ENCODE data around the gene MSI2.

MSI2 gene

DNA sequence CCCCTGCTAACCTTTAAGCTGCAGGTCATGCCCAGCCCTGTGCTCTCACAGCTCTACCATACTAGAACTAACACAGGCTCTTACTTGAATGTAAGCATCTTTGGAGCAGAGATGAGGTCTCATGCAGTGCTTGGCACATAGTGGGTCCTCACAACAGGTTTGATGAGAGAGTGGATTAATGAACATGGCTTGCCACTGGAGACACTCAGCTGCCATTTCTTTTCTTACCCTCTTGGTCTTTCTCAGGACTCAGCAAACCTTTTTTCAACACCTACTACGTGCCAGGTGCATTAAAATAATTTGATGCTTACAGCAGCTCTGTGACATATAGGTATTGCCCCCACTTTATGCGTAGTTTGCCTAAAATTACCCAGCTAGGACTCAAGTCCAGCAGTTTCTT, 133.2 kb downstream of the MSI2 start:
- Histone ChIP-seq H3K79me1 (ENCODE audit: low read length) (no peaks in the 10 kb centered on the region), H3K27me3 (ENCODE audit: insufficient read depth, low read length) (no peaks in the 10 kb centered on the region), H3K27ac (ENCODE audit: low read depth, low read length) (no peak overlapping the region), H4K91ac (ENCODE audit: low read depth, low read length) (no peak overlapping the region), H3K4me1 (ENCODE audit: control insufficient read depth in 1 of 2, insufficient read depth in 2 of 2, low read length in 2 of 2) (peaks cover 6 to 14% of the 10 kb centered on the region in 2 experiments), H3K23ac (ENCODE audit: low read length) (no peak overlapping the region), H3K14ac (ENCODE audit: low read length) (no peak overlapping the region), H3K18ac (ENCODE audit: low read length) (peak overlapping the region; percentile 33), H2AK5ac (ENCODE audit: low read length) (no peak overlapping the region), H3K4me2 (ENCODE audit: low read length) (no peak overlapping the region), H2AFZ (ENCODE audit: insufficient read depth, low read length, poor library complexity) (no peak overlapping the region), H3K9ac (ENCODE audit: low read length) (no peak overlapping the region), H2BK5ac (ENCODE audit: low read depth, low read length, poor library complexity) (no peak overlapping the region), H2BK12ac (ENCODE audit: low read length) (no peak overlapping the region), H3K4ac (ENCODE audit: low read depth, low read length) (no peak overlapping the region), H2BK120ac (ENCODE audit: insufficient read depth, low read length, poor library complexity) (no peak overlapping the region), H3K9me3 (ENCODE audit: insufficient read depth, low read depth, low read length) (peaks cover 2% of the 10 kb centered on the region), H3K4me3 (ENCODE audit: low read depth, low read length) (no peak overlapping the region), H3K36me3 (ENCODE audit: control insufficient read depth in 1 of 2, insufficient read depth in 2 of 2, low read length in 2 of 2) (peaks cover 0 to 4% of the 10 kb centered on the region in 2 experiments), H4K8ac (ENCODE audit: low read depth, low read length) (no peak overlapping the region), H3K79me2 (ENCODE audit: control insufficient read depth, insufficient read depth, low read length, poor library complexity) (no peaks in the 10 kb centered on the region), H4K12ac (ENCODE audit: low read depth, low read length) (no peak overlapping the region)
- no CpG with 5 or more reads among the region's 2 CpGs for WGBS (ENCODE audit: extremely low coverage, insufficient coverage, insufficient read length)
- no peak for DNase-seq

DNA sequence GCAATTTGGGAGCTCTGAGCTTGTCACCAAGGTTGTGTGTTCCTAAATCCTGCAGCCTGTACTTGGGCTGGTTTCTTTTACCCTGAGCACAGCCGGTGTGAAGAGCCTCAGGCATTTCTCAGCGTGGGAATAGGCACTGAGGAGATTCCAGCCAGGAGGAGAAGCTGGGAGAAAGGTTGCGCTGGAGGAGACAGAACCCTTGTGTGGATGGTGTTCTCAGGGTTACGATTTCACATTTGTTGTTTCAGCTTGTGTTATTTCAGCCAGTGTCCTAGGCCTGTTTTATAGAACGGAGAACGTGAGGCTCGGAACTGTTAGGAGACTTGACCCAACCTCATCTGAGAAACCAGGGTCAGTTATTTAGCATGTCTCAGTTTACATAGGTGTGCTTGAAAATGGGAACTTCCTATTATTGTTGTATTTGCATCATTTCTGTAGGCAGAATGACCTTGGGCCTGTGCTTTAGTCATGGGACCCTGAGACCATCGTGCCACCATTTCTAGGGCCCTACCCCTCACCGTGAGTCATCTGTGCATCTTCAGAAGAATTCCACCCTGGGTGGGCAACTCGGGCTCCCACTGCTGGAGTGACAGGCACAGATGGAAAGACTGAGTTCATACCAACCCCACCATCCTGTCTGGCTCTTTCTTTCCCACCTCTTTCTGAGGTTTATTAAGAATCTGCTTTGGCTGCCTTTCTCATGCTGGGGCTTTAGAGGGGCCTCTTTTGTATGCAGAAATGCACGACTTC, 134.9 kb downstream of the MSI2 start:
- no peak overlapping the region for H3K27ac ChIP-seq (ENCODE audit: low read depth, low read length)
- no peaks in the 10 kb centered on the region for H3K79me2 ChIP-seq (ENCODE audit: control insufficient read depth, insufficient read depth, low read length, poor library complexity)
- H3K9me3 ChIP-seq (ENCODE audit: insufficient read depth, low read depth, low read length) = peaks cover 2% of the 10 kb centered on the region
- no peak overlapping the region for H2AFZ ChIP-seq (ENCODE audit: insufficient read depth, low read length, poor library complexity)
- no peak overlapping the region for H3K9ac ChIP-seq (ENCODE audit: low read length)
- H4K8ac ChIP-seq (ENCODE audit: low read depth, low read length) = no peak overlapping the region
- H3K79me1 ChIP-seq (ENCODE audit: low read length) = no peaks in the 10 kb centered on the region
- no peak overlapping the region for H4K91ac ChIP-seq (ENCODE audit: low read depth, low read length)
- H3K36me3 ChIP-seq (ENCODE audit: control insufficient read depth in 1 of 2, insufficient read depth in 2 of 2, low read length in 2 of 2) = peaks cover 2 to 5% of the 10 kb centered on the region in 2 experiments
- H3K4me1 ChIP-seq (ENCODE audit: control insufficient read depth in 1 of 2, insufficient read depth in 2 of 2, low read length in 2 of 2) = peaks cover 8 to 14% of the 10 kb centered on the region in 2 experiments
- H3K4me3 ChIP-seq (ENCODE audit: low read depth, low read length) = no peak overlapping the region
- no peak overlapping the region for H2BK12ac ChIP-seq (ENCODE audit: low read length)
- no peak overlapping the region for H3K23ac ChIP-seq (ENCODE audit: low read length)
- H3K27me3 ChIP-seq (ENCODE audit: insufficient read depth, low read length) = no peaks in the 10 kb centered on the region
- DNase-seq = peak; percentile 22 to 58
- no peak overlapping the region for H2BK5ac ChIP-seq (ENCODE audit: low read depth, low read length, poor library complexity)
- no peak overlapping the region for H3K4me2 ChIP-seq (ENCODE audit: low read length)
- no peak overlapping the region for H3K4ac ChIP-seq (ENCODE audit: low read depth, low read length)
- no peak overlapping the region for H3K14ac ChIP-seq (ENCODE audit: low read length)
- H3K18ac ChIP-seq (ENCODE audit: low read length) = no peak overlapping the region
- WGBS (ENCODE audit: extremely low coverage, insufficient coverage, insufficient read length) = no CpG with 5 or more reads among the region's 11 CpGs
- H2AK5ac ChIP-seq (ENCODE audit: low read length) = no peak overlapping the region
- no peak overlapping the region for H4K12ac ChIP-seq (ENCODE audit: low read depth, low read length)
- no peak overlapping the region for H2BK120ac ChIP-seq (ENCODE audit: insufficient read depth, low read length, poor library complexity)

DNA sequence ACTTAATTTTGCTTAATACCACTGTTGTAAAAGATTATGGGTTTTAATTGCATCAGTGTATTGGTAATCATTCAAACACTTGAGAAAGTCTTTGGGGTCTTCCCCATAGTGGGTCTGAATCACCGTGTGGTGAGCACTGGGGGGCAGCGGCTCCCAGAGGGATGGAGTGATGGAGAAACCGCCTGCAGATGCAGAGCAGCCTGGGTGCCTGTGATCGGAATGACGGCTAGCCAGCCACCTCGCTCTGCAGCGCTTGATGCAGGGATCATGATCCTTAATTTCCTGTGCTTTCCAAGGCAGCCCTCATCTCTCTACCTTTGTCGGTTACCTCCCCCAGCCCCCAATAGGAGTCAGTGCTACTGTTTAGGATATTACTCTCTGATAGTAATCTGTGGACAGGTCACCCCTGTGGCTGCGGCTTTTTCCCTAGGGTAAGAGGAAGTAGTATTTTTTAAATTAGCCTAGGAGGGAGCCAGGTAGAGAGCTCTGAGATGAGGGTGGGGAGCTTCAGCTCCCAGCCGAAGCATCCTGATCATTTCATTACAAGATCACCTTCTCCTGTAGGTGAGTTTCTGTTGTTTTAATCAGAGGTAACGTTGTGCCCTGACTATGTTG, 135.6 kb downstream of the MSI2 start:
- Histone ChIP-seq H3K79me2 (ENCODE audit: control insufficient read depth, insufficient read depth, low read length, poor library complexity) (no peaks in the 10 kb centered on the region), H3K4me3 (ENCODE audit: low read depth, low read length) (no peak overlapping the region), H3K36me3 (ENCODE audit: control insufficient read depth in 1 of 2, insufficient read depth in 2 of 2, low read length in 2 of 2) (peaks cover 2 to 3% of the 10 kb centered on the region in 2 experiments), H3K9me3 (ENCODE audit: insufficient read depth, low read depth, low read length) (no peaks in the 10 kb centered on the region), H2BK12ac (ENCODE audit: low read length) (no peak overlapping the region), H3K4me1 (ENCODE audit: control insufficient read depth in 1 of 2, insufficient read depth in 2 of 2, low read length in 2 of 2) (peaks cover 8 to 17% of the 10 kb centered on the region in 2 experiments), H2AFZ (ENCODE audit: insufficient read depth, low read length, poor library complexity) (no peak overlapping the region), H4K12ac (ENCODE audit: low read depth, low read length) (no peak overlapping the region), H3K9ac (ENCODE audit: low read length) (no peak overlapping the region), H3K27ac (ENCODE audit: low read depth, low read length) (no peak overlapping the region), H3K4me2 (ENCODE audit: low read length) (no peak overlapping the region), H4K8ac (ENCODE audit: low read depth, low read length) (no peak overlapping the region), H3K18ac (ENCODE audit: low read length) (peak overlapping the region; percentile 38), H4K91ac (ENCODE audit: low read depth, low read length) (no peak overlapping the region), H3K4ac (ENCODE audit: low read depth, low read length) (no peak overlapping the region), H3K14ac (ENCODE audit: low read length) (peak overlapping the region; percentile 15), H2AK5ac (ENCODE audit: low read length) (no peak overlapping the region), H2BK120ac (ENCODE audit: insufficient read depth, low read length, poor library complexity) (no peak overlapping the region), H3K79me1 (ENCODE audit: low read length) (no peaks in the 10 kb centered on the region), H3K27me3 (ENCODE audit: insufficient read depth, low read length) (no peaks in the 10 kb centered on the region), H3K23ac (ENCODE audit: low read length) (no peak overlapping the region), H2BK5ac (ENCODE audit: low read depth, low read length, poor library complexity) (no peak overlapping the region)
- DNase-seq = no peak
- WGBS (ENCODE audit: extremely low coverage, insufficient coverage, insufficient read length) = no CpG with 5 or more reads among the region's 11 CpGs

- Histone ChIP-seq H3K79me1 (ENCODE audit: low read length) (no peaks in the 10 kb centered on the region), H2AK5ac (ENCODE audit: low read length) (no peak overlapping the region), H3K36me3 (ENCODE audit: control insufficient read depth in 1 of 2, insufficient read depth in 2 of 2, low read length in 2 of 2) (peaks cover 2 to 3% of the 10 kb centered on the region in 2 experiments), H3K4me3 (ENCODE audit: low read depth, low read length) (no peak overlapping the region), H2AFZ (ENCODE audit: insufficient read depth, low read length, poor library complexity) (no peak overlapping the region), H4K91ac (ENCODE audit: low read depth, low read length) (no peak overlapping the region), H3K27me3 (ENCODE audit: insufficient read depth, low read length) (no peaks in the 10 kb centered on the region), H3K18ac (ENCODE audit: low read length) (no peak overlapping the region), H3K4ac (ENCODE audit: low read depth, low read length) (no peak overlapping the region), H4K12ac (ENCODE audit: low read depth, low read length) (no peak overlapping the region), H3K79me2 (ENCODE audit: control insufficient read depth, insufficient read depth, low read length, poor library complexity) (no peaks in the 10 kb centered on the region), H3K9me3 (ENCODE audit: insufficient read depth, low read depth, low read length) (no peaks in the 10 kb centered on the region), H3K4me1 (ENCODE audit: control insufficient read depth in 1 of 2, insufficient read depth in 2 of 2, low read length in 2 of 2) (peaks cover 8 to 17% of the 10 kb centered on the region in 2 experiments), H3K9ac (ENCODE audit: low read length) (no peak overlapping the region), H4K8ac (ENCODE audit: low read depth, low read length) (no peak overlapping the region), H3K23ac (ENCODE audit: low read length) (no peak overlapping the region), H3K4me2 (ENCODE audit: low read length) (no peak overlapping the region), H2BK120ac (ENCODE audit: insufficient read depth, low read length, poor library complexity) (no peak overlapping the region), H3K14ac (ENCODE audit: low read length) (no peak overlapping the region), H2BK12ac (ENCODE audit: low read length) (no peak overlapping the region), H3K27ac (ENCODE audit: low read depth, low read length) (no peak overlapping the region), H2BK5ac (ENCODE audit: low read depth, low read length, poor library complexity) (no peak overlapping the region)
- WGBS (ENCODE audit: extremely low coverage, insufficient coverage, insufficient read length) = no CpG with 5 or more reads among the region's 6 CpGs
- DNase-seq = no peak
These were observed 137.0 kb downstream of the MSI2 start for GRCh38 chr17:57393368-57393767.
